ENCODE results near the gene UBE2E1.
"Not testable (repeated sequence)": the region's sequence is repeated elsewhere in the genome, so short reads cannot be mapped to it uniquely, and the experiment has no call there.

UBE2E1 gene

GRCh38 chr3:23915537-23916108 is 109.9 kb downstream of the UBE2E1 start:
- DNase-seq (ENCODE audit: low read depth in 4 of 4, low spot score in 1 of 4) = no peak

- peak in 1 of 4 experiments; percentile 17 for DNase-seq (ENCODE audit: low read depth in 4 of 4, low spot score in 1 of 4)
Observed at GRCh38 chr3:23916152-23916885, 110.6 kb downstream of the UBE2E1 start.

- peak; percentile 85 to 95 (median 93) for DNase-seq (ENCODE audit: low read depth in 4 of 4, low spot score in 1 of 4)
Observed at GRCh38 chr3:23916886-23917678, 111.3 kb downstream of the UBE2E1 start, which contains the start of the genes NKIRAS1 and RPL15. Gene NKIRAS1, minus strand, starts transcription at chr3:23916990. Its CDS starts 6,086 bp downstream, at chr3:23910904. Gene RPL15, plus strand, starts transcription at chr3:23917132. Its CDS starts 728 bp downstream, at chr3:23917860.

GRCh38 chr3:23917679-23918303 is 112.0 kb downstream of the UBE2E1 start:
- DNase-seq (ENCODE audit: low read depth in 4 of 4, low spot score in 1 of 4) = peak in 3 of 4 experiments; percentile 64 to 72 (median 64)

GRCh38 chr3:23918331-23918730 is 112.6 kb downstream of the UBE2E1 start:
- DNase-seq (ENCODE audit: low read depth in 4 of 4, low spot score in 1 of 4) = not testable (repeated sequence)

- DNase-seq (ENCODE audit: low read depth in 4 of 4, low spot score in 1 of 4) = no peak
Observed at GRCh38 chr3:23919628-23920027, 113.9 kb downstream of the UBE2E1 start.

- no peak for DNase-seq (ENCODE audit: low read depth in 4 of 4, low spot score in 1 of 4)
Observed at GRCh38 chr3:23920151-23920655, 114.4 kb downstream of the UBE2E1 start.

- no peak for DNase-seq (ENCODE audit: low read depth in 4 of 4, low spot score in 1 of 4)
Observed at GRCh38 chr3:23921052-23921511, 115.3 kb downstream of the UBE2E1 start.

GRCh38 chr3:23923786-23924185 is 118.0 kb downstream of the UBE2E1 start:
- DNase-seq (ENCODE audit: low read depth in 4 of 4, low spot score in 1 of 4) = no peak

- no peak for DNase-seq (ENCODE audit: low read depth in 4 of 4, low spot score in 1 of 4)
Observed at GRCh38 chr3:23926246-23926645, 120.5 kb downstream of the UBE2E1 start.

GRCh38 chr3:23926736-23927135 is 121.0 kb downstream of the UBE2E1 start:
- no peak for DNase-seq (ENCODE audit: low read depth in 4 of 4, low spot score in 1 of 4)

- no peak for DNase-seq (ENCODE audit: low read depth in 4 of 4, low spot score in 1 of 4)
Observed at GRCh38 chr3:23928524-23928923, 122.8 kb downstream of the UBE2E1 start.

GRCh38 chr3:23931597-23931996 is 125.8 kb downstream of the UBE2E1 start:
- DNase-seq (ENCODE audit: low read depth in 4 of 4, low spot score in 1 of 4) = no peak

GRCh38 chr3:23932571-23932970 is 126.8 kb downstream of the UBE2E1 start:
- no peak for DNase-seq (ENCODE audit: low read depth in 4 of 4, low spot score in 1 of 4)

- DNase-seq (ENCODE audit: low read depth in 4 of 4, low spot score in 1 of 4) = no peak
Observed at GRCh38 chr3:23934253-23934652, 128.5 kb downstream of the UBE2E1 start.

- no peak for DNase-seq (ENCODE audit: low read depth in 4 of 4, low spot score in 1 of 4)
Observed at GRCh38 chr3:23937296-23937695, 131.5 kb downstream of the UBE2E1 start.

- no peak for DNase-seq (ENCODE audit: low read depth in 4 of 4, low spot score in 1 of 4)
Observed at GRCh38 chr3:23938688-23939087, 132.9 kb downstream of the UBE2E1 start.

- DNase-seq (ENCODE audit: low read depth in 4 of 4, low spot score in 1 of 4) = no peak
Observed at GRCh38 chr3:23940775-23941174, 135.0 kb downstream of the UBE2E1 start.
